HG03558 (cell line): ENCODE results near the gene TRIM23.
"Not testable (repeated sequence)": the region's sequence is repeated elsewhere in the genome, so short reads cannot be mapped to it uniquely, and the experiment has no call there.

ENCODE experiments used
- ATAC-seq: cut with Tn5 transposase; IDR thresholded peaks from one replicate; pipeline ENCODE4 v1.9.1; 2021; ENCODE audit warnings: moderate number of reproducible peaks; ENCODE audit not compliant: unreplicated experiment; ENCODE audit errors: extremely low read depth

The TRIM23 gene

GRCh38 chr5:65624025-65624570 lies at the start of gene TRIM23:
Gene TRIM23, minus strand, starts transcription at chr5:65624333. Its CDS starts 59 bp downstream, at chr5:65624274.
- peak; percentile 86 for ATAC-seq

GRCh38 chr5:65672796-65673195 lies 48.7 kb upstream of the TRIM23 start:
- ATAC-seq: no peak

GRCh38 chr5:65668696-65669095 lies 44.6 kb upstream of the TRIM23 start:
- ATAC-seq: no peak

DNA sequence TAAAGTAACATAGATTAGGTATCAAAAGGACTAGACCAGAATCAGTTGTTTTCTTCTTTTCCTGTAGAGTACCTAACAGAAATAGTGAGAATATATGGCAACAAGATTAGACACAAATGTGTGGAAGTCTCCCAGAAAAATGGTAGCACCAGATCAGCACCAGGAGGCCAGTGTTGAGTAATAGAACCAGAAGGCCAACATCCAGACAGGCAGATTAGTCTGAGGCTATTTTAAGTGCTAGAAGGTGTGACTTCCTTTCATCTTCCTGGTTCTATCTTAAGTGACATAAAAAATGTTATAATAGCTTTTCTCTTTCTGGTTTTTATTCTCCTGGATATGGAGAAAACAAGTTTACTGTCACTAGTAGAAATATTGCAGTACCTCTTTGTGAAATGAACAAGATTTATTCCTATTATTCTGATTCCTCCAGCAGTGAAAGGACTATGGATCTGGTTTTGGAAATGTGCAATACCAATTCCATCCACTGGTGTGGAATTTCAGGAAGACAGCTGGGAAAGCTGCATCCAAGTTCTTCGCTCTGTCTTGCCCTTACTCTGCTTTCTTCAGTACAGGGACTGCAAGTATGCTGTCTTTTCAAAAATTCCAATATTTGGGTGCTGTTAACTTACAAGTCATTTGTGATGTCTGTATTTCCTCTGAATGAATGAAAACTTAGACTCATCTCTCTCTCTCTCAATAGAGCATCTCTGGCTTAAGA lies 39.8 kb upstream of the TRIM23 start:
- ATAC-seq: no peak

DNA sequence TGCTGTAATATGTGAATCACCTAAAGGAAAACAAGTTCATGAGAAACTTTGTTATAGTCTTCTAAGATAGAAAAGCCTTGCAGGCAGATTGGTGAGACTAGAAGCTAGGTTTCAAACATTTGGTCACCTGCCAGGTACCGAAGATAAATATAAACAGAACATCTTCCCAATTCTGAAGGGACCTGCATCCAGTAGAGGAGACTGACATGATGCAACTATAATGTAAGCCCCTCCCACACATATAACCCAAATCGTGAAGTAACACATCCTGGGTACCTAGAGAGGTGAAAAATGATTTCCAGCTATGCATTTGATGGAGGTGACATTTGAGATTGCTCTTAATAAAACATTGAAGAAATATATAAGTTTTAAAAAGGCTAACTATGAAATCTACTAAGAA lies 30.6 kb upstream of the TRIM23 start:
- no peak for ATAC-seq

GRCh38 chr5:65651144-65651543 lies 27.0 kb upstream of the TRIM23 start:
- no peak for ATAC-seq

- no peak for ATAC-seq
Observed at GRCh38 chr5:65647941-65648340, 23.8 kb upstream of the TRIM23 start.

GRCh38 chr5:65646938-65647337 lies 22.8 kb upstream of the TRIM23 start:
- ATAC-seq: no peak

- ATAC-seq: no peak
Observed at GRCh38 chr5:65640240-65640639, 16.1 kb upstream of the TRIM23 start.

DNA sequence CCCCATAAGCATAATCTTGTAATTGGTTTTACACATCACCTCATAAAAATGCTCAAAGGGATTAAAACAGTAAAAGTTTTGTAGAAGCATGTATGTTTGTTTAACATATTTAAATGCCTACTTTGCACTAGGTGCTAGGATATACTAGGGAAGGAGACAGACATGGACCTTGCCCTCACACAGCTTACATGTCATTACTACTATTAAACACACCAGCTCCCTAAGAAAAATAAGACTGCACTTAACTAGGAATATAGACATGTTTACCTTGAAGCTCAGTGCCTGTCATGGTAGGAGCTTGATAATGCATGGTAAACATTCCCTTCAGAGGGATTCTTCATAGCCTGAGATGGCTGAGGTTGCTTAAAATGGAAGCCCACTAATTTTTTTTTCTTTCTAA lies 6.8 kb upstream of the TRIM23 start:
- no peak for ATAC-seq

DNA sequence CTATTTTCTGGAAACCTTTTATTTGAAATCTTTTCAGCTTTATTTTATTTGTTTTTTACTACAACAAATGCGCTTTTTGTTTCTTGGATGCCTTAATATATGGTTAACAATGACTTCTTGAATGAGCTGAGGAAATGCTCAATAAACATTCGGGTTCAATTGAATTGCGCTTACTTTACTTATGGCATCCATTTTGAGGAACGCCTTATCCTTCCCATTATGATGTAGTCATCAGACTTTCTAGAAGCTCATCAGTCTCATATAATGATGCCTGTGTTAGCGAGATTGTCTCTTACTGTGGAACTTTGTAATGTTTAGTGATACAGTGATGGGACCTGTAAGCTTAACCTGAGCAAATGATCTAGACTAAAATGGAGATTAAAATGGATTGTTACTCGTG lies 1.6 kb upstream of the TRIM23 start:
- ATAC-seq: no peak

DNA sequence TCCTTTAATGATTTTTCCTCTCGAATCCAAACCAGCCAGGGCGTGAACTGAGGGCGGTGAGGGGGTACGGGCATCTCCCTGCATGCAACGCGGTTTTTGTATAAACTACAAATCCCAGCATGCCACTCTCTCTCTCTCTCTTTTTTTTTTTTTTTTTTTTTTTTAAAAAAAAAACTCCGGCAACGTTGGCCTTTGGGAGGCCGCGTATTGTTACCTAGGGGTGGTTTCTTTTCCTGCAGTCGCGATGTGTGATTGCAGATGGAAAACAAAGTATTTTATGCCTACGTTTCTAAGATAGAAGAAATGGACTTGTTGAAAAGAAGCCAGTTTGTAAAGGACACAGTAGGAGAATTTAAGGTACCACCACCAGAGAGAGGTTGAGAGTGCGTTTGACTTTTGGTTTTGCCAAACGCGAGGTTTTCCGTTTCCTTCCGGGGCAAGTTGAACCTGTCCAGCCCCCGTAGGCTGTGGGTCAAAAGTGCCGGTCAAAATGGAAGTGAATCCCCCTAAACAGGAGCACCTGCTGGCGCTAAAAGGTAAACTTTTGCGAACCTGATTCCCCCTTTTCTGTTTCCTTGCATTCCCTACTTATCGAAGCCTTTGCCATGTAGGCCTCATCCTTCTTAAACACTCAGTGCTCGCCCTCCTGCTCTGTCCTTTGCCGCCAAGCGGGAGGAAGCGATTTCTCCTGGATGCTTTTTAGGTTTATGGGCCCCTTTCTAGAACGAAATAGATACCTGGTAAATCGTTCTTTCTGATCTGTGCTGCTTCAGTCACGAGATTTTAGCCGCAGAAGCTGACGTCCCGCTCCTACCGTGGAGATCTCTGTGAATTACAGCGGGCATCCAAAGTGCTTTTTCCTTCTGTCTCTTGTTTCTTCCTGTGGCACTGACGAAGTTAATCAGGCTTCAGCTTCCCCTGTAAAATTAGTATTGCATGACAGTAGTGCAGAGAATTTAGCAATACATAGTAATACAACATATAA lies 730 bp upstream of the TRIM23 start, which contains the start of the genes SHLD3 and TRAPPC13:
TSS of gene SHLD3 (plus strand) at position 457 of the 985 bp plus-strand sequence. CDS start 4,561 bp downstream, outside the sequence.
TSS of gene TRAPPC13 (plus strand) at position 457 of the 985 bp plus-strand sequence. CDS start at position 491, 34 bp downstream.
- ATAC-seq: peak; percentile 34

- ATAC-seq: no peak
Observed at GRCh38 chr5:65623482-65623881, 651 bp downstream of the TRIM23 start.

GRCh38 chr5:65621961-65622360 lies 2.2 kb downstream of the TRIM23 start:
- not testable (repeated sequence) for ATAC-seq

DNA sequence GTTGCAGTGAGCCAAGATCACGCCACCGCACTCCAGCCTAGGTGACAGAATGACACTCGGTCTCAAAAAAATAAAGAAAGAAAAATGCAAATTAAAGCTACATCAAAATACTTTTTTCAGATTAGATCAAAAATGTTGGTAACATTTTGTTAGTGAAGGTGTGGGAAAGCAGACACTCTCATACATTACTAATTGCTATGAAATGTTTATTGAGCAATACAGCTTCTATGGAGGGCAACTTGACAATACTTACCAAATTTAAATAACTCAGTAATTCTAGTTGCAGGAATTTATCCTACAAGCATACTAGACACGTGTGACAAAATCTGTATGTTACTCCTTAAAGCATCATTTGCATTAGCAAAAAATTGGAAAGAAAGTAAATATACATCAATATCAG lies 4.1 kb downstream of the TRIM23 start:
- no peak for ATAC-seq

GRCh38 chr5:65612298-65612907 lies 11.7 kb downstream of the TRIM23 start:
- ATAC-seq: no peak

GRCh38 chr5:65611524-65611923 lies 12.6 kb downstream of the TRIM23 start:
- ATAC-seq: no peak

- not testable (repeated sequence) for ATAC-seq
Observed at GRCh38 chr5:65601761-65602160, 22.4 kb downstream of the TRIM23 start.

DNA sequence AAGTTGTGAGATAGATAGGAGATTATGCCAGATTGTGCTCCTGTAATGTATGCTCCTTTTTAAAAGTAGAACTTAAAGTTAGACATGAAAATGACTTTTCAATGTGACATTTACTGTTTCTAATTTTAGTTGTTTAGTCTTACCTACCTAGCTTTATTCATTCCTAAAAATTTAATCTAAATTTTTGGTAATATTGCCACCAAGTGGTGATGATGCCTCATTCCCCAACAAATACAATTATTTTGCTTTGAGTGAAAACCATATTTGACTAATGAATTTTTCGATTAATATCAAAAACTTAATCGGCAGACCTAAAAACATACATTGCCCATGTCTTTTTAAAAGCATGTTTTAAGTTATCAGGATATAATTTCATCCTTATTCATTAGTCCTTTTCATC lies 35.4 kb downstream of the TRIM23 start:
- no peak for ATAC-seq

DNA sequence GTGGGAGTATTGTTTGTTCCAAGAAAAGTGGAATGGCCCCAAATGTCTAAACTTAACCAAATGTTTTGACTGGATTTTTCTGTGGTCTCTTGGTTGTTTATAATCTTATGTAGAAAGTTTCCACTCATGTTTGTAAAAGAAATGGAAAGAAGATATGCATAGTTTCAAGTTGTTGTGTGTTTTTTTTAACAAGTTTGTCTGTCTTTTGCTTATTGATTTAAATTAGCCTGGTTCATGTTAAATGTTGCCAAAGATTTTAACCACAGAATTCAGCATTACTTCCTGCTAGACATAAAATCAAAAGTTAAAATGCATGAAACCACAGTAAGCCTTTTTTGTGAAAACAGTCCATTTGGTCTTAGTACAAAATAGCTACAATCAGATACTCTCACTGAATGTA lies 47.0 kb downstream of the TRIM23 start:
- ATAC-seq: no peak
